Endothelial cell of umbilical vein (primary cell): Measurements from ENCODE around the gene CYP27C1. TPM values are rescaled to one million over a fixed set of nuclear protein-coding genes. Genes with fewer than 3 reads are reported as not detected.

Experiments
- BruUV-seq: library from RNA; stranded (reverse); fragments of 400-500 nt; replicated peaks from 2 replicates; lab custom pipeline; 2021; lab: Mats Ljungman, UMichigan
- CTCF ChIA-PET: fragments of 300-600, 350-600 bp; sonication (Branson Sonifier 250); formaldehyde crosslinking; loops from one replicate; lab custom pipeline; 2021; ENCODE audit warnings: antibody characterized with exemption, inconsistent platforms; lab: Charles Lee
- POLR2A ChIA-PET: fragments of 300-600, 350-600 bp; sonication (Branson Sonifier 250); formaldehyde crosslinking; loops from one replicate; lab custom pipeline; 2021; ENCODE audit warnings: antibody characterized with exemption, inconsistent platforms; lab: Charles Lee
- DNase-seq: peaks from one replicate; pipeline ENCODE4 v3.0.0-alpha.2; 2011; ENCODE audit warnings: low read depth, low spot score
- FAIRE-seq: peaks from 2 replicates; lab custom pipeline; 2011; peaks lifted over from hg19 to GRCh38; lab: Jason Lieb, UNC
- H2AFZ ChIP-seq: 2 replicates; pipeline ENCODE4 v1.6.0; 2012; ENCODE audit warnings: low read depth, low read length, control low read depth, inconsistent platforms
- H3K27ac ChIP-seq: 2 replicates; pipeline ENCODE4 v1.5.1; 2011; ENCODE audit warnings: low read depth, mild to moderate bottlenecking, control low read depth, low read length, moderate library complexity; ENCODE audit not compliant: insufficient read depth
- H3K27me3 ChIP-seq, 2 experiments: 2 replicates each; pipeline versions ENCODE4 v1.6.0 to v1.6.1; 2011; ENCODE audit warnings: low read length in 2 of 2, mixed read lengths in 1 of 2; ENCODE audit not compliant: control insufficient read depth in 2 of 2, insufficient read depth in 2 of 2
- H3K36me3 ChIP-seq, 2 experiments: 2 replicates in 1 of 2; 3 replicates in 1 of 2; pipeline ENCODE4 v1.5.1; 2011; ENCODE audit warnings: low read length in 2 of 2, mild to moderate bottlenecking in 1 of 2, moderate library complexity in 1 of 2; ENCODE audit not compliant: control insufficient read depth in 2 of 2, insufficient read depth in 2 of 2; ENCODE audit errors: extremely low read depth in 1 of 2
- H3K4me1 ChIP-seq: 3 replicates; pipeline ENCODE4 v1.5.1; 2011; ENCODE audit warnings: mild to moderate bottlenecking, low read length; ENCODE audit not compliant: control insufficient read depth, insufficient read depth; ENCODE audit errors: extremely low read depth
- H3K4me2 ChIP-seq: 2 replicates; pipeline ENCODE4 v1.6.1; 2011; ENCODE audit warnings: low read length, control low read depth, mixed read lengths; ENCODE audit not compliant: insufficient read depth
- H3K4me3 ChIP-seq, 3 experiments: fragments of 200-600 bp in 1 of 3; sonication (generic), shearing (Covaris generic) in 1 of 3; replicated peaks in 1 of 3; 2 replicates each; pipeline ENCODE4 v1.5.1; 2011 to 2016; ENCODE audit warnings: control low read depth in 3 of 3, low read length in 3 of 3, mild to moderate bottlenecking in 2 of 3, inconsistent platforms in 1 of 3, low read depth in 1 of 3, moderate library complexity in 1 of 3; ENCODE audit not compliant: insufficient read depth in 1 of 3
- H3K79me2 ChIP-seq: 2 replicates; pipeline ENCODE4 v1.6.0; 2012; ENCODE audit warnings: low read length, inconsistent platforms; ENCODE audit not compliant: control insufficient read depth, insufficient read depth
- H3K9ac ChIP-seq: replicated peaks from 2 replicates; pipeline ENCODE3; 2011; ENCODE audit warnings: low read length, control low read depth; ENCODE audit not compliant: insufficient read depth; ENCODE audit errors: extremely low read depth
- H3K9me1 ChIP-seq: replicated peaks from 3 replicates; pipeline ENCODE4 v1.6.0; 2011; ENCODE audit warnings: mild to moderate bottlenecking, low read length; ENCODE audit not compliant: control insufficient read depth, insufficient read depth; ENCODE audit errors: extremely low read depth
- H3K9me3 ChIP-seq: replicated peaks from 2 replicates; pipeline ENCODE4 v1.5.1; 2012; ENCODE audit warnings: low read length, inconsistent platforms; ENCODE audit not compliant: control insufficient read depth, insufficient read depth
- H4K20me1 ChIP-seq: replicated peaks from 2 replicates; pipeline ENCODE3; 2011; ENCODE audit warnings: mild to moderate bottlenecking, low read length; ENCODE audit not compliant: control insufficient read depth, insufficient read depth; ENCODE audit errors: extremely low read depth
- EZH2 ChIP-seq: IDR thresholded peaks from 2 replicates; pipeline ENCODE4 v1.6.1; 2012; ENCODE audit warnings: borderline replicate concordance, low read depth, mild to moderate bottlenecking, moderate library complexity, low read length, inconsistent platforms; ENCODE audit not compliant: severe bottlenecking
- FOS ChIP-seq: IDR thresholded peaks from 2 replicates; pipeline ENCODE4 v1.6.1; 2011; ENCODE audit warnings: mild to moderate bottlenecking, low read length, moderate library complexity, borderline replicate concordance; ENCODE audit not compliant: insufficient read depth
- GATA2 ChIP-seq: IDR thresholded peaks from 2 replicates; pipeline ENCODE4 v1.7.0; 2011; ENCODE audit warnings: low read depth, mild to moderate bottlenecking, moderate library complexity, mixed read lengths, low read length; ENCODE audit not compliant: insufficient read length, insufficient read depth
- MAX ChIP-seq: IDR thresholded peaks from 2 replicates; pipeline ENCODE4 v1.6.1; 2011; ENCODE audit not compliant: insufficient read depth, insufficient read length
- MYC ChIP-seq: IDR thresholded peaks from one replicate; pipeline ENCODE4 v1.6.1; 2011; ENCODE audit warnings: mild to moderate bottlenecking, low read depth, low read length
- POLR2A ChIP-seq: IDR thresholded peaks from 2 replicates; pipeline ENCODE4 v1.6.1; 2012; ENCODE audit warnings: low read depth, mild to moderate bottlenecking, control low read depth, low read length
- POLR2AphosphoS5 ChIP-seq: IDR thresholded peaks from 2 replicates; pipeline ENCODE4 v1.6.1; 2012; ENCODE audit warnings: low read depth, mild to moderate bottlenecking, control low read depth, low read length, moderate library complexity; ENCODE audit not compliant: insufficient read depth
- dilution Hi-C: fragments of 300-500 bp; cut with MboI; formaldehyde crosslinking; loops from one replicate; pipeline ENCODE4 v1.15.0; 2019; ENCODE audit warnings: low sequenced_read_pairs; ENCODE audit not compliant: extremely low pct_ligation_motif_present
- intact Hi-C: fragments of 100-400 bp; cut with micrococcal nuclease; formaldehyde crosslinking; loops from one replicate; pipeline ENCODE4 v1.10.0; 2022
- polyA plus RNA-seq, 4 experiments: library from polyadenylated mRNA; depleted of rRNA in 3 of 4; stranded (reverse) in 3 of 4; unstranded in 1 of 4; fragments of >200 nt; gene quantifications; 2 replicates each; pipeline versions ENCODE4 v1.2.1 to v1.2.3, GENCODE V29; 2011 to 2012; ENCODE audit warnings: missing spikeins in 1 of 4
- total RNA-seq: library from RNA; stranded (reverse); gene quantifications from 2 replicates; pipeline ENCODE4 v1.2.3, GENCODE V29; 2021

CYP27C1 gene
- total and polyA plus RNA-seq, 2 donors (not counting 3 experiments of a cell fraction or from before 2014, with no cell fraction given): not detected

- Histone ChIP-seq H3K9me3 (no peaks in the 10 kb centered on the region), H3K4me3 (no peak overlapping the region), H3K27ac (no peak overlapping the region), H3K9ac (no peak overlapping the region), H3K9me1 (no peaks in the 10 kb centered on the region), H3K79me2 (no peaks in the 10 kb centered on the region), H3K4me1 (no peaks in the 10 kb centered on the region), H3K36me3 (no peaks in the 10 kb centered on the region), H2AFZ (no peak overlapping the region), H3K27me3 (no peaks in the 10 kb centered on the region), H4K20me1 (no peaks in the 10 kb centered on the region), H3K4me2 (no peak overlapping the region)
- dilution Hi-C loops (no loop called here), intact Hi-C loops (no loop called here)
- no peak for DNase-seq
- TF ChIP-seq EZH2: no peak
- TF ChIP-seq MYC: no peak
- TF ChIP-seq POLR2AphosphoS5: no peak
- TF ChIP-seq GATA2: no peak
- no peak for TF ChIP-seq POLR2A
- TF ChIP-seq MAX: no peak
- CTCF ChIA-PET: interaction anchor here (1.1 to 11.6 kb wide), 5 partner anchors 10 to 106 kb away, joined by 3 to 106 read pairs (median 4); no protein-coding TSS in a partner anchor
- POLR2A ChIA-PET: no interaction called here
- no peak for FAIRE-seq
- no TSS peak for BruUV-seq
Measured at GRCh38 chr2:127175751-127176354, 44.2 kb downstream of the CYP27C1 start.

- H3K27ac ChIP-seq: no peak overlapping the region
Measured at GRCh38 chr2:127175041-127175721, 44.9 kb downstream of the CYP27C1 start.

More at GRCh38 chr2:127175041-127175721, 44.9 kb downstream of the CYP27C1 start:
- Histone ChIP-seq H3K4me3 (no peak overlapping the region), H3K4me2 (no peak overlapping the region), H4K20me1 (no peaks in the 10 kb centered on the region), H3K9me3 (no peaks in the 10 kb centered on the region), H3K9ac (no peak overlapping the region), H3K27me3 (no peaks in the 10 kb centered on the region), H3K9me1 (no peaks in the 10 kb centered on the region), H3K79me2 (no peaks in the 10 kb centered on the region), H3K36me3 (no peaks in the 10 kb centered on the region), H3K4me1 (no peaks in the 10 kb centered on the region), H2AFZ (no peak overlapping the region)
- dilution Hi-C loops: no loop called here
- no TSS peak for BruUV-seq
- TF ChIP-seq MYC (no peak), MAX (no peak), EZH2 (no peak), FOS (no peak)
- POLR2A ChIA-PET: no interaction called here
- FAIRE-seq (no peak), DNase-seq (no peak)
- intact Hi-C loops: no loop called here
- CTCF ChIA-PET: interaction anchor here (1.0 to 11.6 kb wide), 5 partner anchors 10 to 105 kb away, joined by 4 to 106 read pairs (median 4); partner anchors contain the start of gene BIN1
